GM10847 (cell line): ENCODE data around the gene CAVIN2.

Source experiments
- POLR2A ChIP-seq: IDR thresholded peaks from 2 replicates; pipeline ENCODE4 v1.6.1; 2011; ENCODE audit not compliant: insufficient read length; ENCODE audit errors: extremely low read depth

CAVIN2 gene

DNA sequence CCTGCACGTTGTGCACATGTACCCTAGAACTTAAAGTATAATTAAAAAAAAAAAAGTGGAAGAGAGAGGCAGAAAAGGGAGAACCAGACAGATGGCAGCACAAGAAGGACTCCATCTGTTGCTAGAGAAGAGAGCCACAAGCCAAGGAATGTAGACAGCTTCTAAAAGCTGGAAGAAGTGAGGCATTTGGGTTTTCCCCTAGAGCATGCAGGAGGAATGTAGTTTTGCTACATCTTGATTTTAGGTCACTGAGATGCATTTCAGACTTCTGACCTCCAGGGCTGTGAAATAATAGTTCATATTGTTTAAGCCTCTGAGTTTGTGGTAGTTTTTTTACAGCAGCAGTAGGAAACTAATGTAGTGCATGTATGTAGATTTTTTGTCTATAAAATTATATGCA is 46.0 kb downstream of the CAVIN2 start:
- TF ChIP-seq POLR2A, result no peak

DNA sequence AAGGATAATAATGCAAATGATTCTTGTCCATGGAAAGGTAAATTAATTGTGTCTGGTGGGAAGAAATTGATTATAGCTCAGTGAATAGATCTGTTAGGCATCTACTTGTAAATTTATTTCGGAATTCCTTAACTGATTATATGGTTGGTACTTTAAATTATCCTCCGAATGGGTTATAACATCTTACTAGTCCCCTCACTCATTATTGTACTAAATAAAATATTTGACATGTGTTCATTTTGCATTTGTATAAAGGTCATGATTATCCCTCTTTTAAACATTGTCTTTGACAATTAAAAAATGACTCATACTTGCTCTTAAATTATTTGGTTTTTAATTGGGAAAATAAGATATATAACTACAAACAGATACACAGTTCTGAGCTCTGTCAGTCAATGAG is 47.4 kb downstream of the CAVIN2 start:
- TF ChIP-seq POLR2A, result no peak

- TF ChIP-seq POLR2A, result no peak
Measured at GRCh38 chr2:191797942-191798876, 48.7 kb downstream of the CAVIN2 start.

DNA sequence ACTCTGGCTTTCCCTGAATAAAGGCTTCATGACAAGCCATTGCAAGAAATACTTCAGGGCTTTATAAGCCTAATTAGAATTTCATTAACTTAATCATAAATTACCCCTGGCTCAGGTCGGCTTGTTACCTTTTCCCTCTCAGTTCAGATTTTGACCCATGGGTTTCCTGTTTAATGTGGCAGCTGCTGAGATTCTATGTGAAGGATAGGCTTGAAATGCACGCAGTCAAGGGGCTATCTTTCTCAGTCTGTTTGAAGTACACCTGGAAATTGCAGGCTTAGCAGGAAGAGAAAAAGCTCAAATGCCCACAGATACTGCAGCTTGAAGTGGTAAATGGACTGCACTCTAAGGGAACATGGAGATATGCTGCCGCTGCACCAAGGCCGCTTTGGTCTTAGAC is 49.4 kb downstream of the CAVIN2 start:
- no peak for TF ChIP-seq POLR2A

DNA sequence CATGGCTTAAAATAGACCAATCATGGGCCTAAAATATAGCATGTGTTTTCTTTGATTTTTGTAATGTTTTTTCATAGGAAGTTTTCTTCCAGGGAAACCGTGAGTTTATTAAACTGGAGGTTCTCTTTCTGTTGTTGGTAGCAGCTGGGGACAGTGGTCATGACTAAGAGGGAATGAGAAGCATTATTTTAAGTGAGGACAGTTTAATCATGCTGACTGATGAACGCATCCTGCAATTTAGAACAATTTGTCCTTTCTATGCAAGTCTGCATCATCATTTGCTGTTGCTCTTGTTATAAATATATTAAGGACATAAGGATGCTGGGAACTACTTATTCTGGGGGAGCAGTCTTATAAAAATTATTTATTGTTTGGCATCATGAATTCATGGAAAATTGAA is 51.2 kb downstream of the CAVIN2 start:
- no peak for TF ChIP-seq POLR2A

- TF ChIP-seq POLR2A, result no peak
Measured at GRCh38 chr2:191791953-191792560, 54.8 kb downstream of the CAVIN2 start.

- TF ChIP-seq POLR2A, result no peak
Measured at GRCh38 chr2:191790737-191791136, 56.2 kb downstream of the CAVIN2 start.

DNA sequence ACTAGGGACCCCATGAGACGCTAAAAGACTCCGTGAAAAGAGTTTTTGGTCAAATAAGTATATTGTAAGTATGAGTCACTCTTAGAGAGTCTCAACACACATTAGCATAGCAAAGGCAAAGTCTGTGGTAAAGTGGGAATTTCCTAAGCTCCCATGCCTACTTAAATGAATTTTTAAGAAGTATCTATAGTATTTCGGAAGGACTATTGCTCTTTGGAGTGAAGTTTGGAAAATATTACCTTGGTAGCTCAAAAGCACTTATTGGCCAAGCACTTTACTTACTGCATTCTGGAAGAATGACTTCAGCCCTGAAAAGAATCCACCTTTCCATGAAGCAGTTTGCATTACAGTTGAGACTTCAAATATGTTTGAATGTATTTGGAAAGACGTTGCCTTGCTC is 57.1 kb downstream of the CAVIN2 start:
- no peak for TF ChIP-seq POLR2A

GRCh38 chr2:191786694-191787093 is 60.2 kb downstream of the CAVIN2 start:
- no peak for TF ChIP-seq POLR2A
